Mesenchymal stem cell (in vitro differentiated cells and primary cell): ENCODE results near the gene TMEM126B.

Experiments used
- DNase-seq: peaks from one replicate; pipeline ENCODE4 v3.0.0-alpha.2; 2013
- H2AFZ ChIP-seq: one replicate; pipeline ENCODE4 v1.6.1; 2013; ENCODE audit warnings: low read depth, mild to moderate bottlenecking, control low read depth, inconsistent platforms, low read length, moderate library complexity
- H2AK5ac ChIP-seq: 2 replicates; pipeline ENCODE4 v1.6.1; 2013; ENCODE audit warnings: low read length, moderate library complexity, mild to moderate bottlenecking, inconsistent platforms; ENCODE audit not compliant: severe bottlenecking
- H2BK120ac ChIP-seq: one replicate; pipeline ENCODE4 v1.6.1; 2013; ENCODE audit warnings: low read depth, mild to moderate bottlenecking, inconsistent platforms, low read length, moderate library complexity
- H2BK12ac ChIP-seq, 2 experiments: one replicate each; pipeline ENCODE4 v1.6.1; 2013; ENCODE audit warnings: inconsistent platforms in 2 of 2, low read length in 2 of 2, mild to moderate bottlenecking in 2 of 2, moderate library complexity in 2 of 2, control low read depth in 1 of 2
- H2BK15ac ChIP-seq: one replicate; pipeline ENCODE4 v1.6.1; 2013; ENCODE audit warnings: mild to moderate bottlenecking, low read depth, inconsistent platforms; ENCODE audit not compliant: poor library complexity, severe bottlenecking
- H2BK5ac ChIP-seq: 2 replicates; pipeline ENCODE4 v1.6.1; 2013; ENCODE audit warnings: low read depth, mild to moderate bottlenecking, low read length, control low read depth, inconsistent platforms; ENCODE audit not compliant: poor library complexity, severe bottlenecking
- H3K14ac ChIP-seq, 2 experiments: one replicate each; pipeline ENCODE4 v1.6.1; 2013; ENCODE audit warnings: inconsistent platforms in 2 of 2, low read length in 2 of 2, control low read depth in 1 of 2, mild to moderate bottlenecking in 1 of 2, moderate library complexity in 1 of 2
- H3K18ac ChIP-seq, 2 experiments: one replicate each; pipeline ENCODE4 v1.6.1; 2013; ENCODE audit warnings: inconsistent platforms in 2 of 2, low read length in 2 of 2, control low read depth in 1 of 2, low read depth in 1 of 2, mild to moderate bottlenecking in 1 of 2
- H3K23ac ChIP-seq, 2 experiments: one replicate each; pipeline ENCODE4 v1.6.1; 2013; ENCODE audit warnings: inconsistent platforms in 2 of 2, low read length in 2 of 2, mild to moderate bottlenecking in 2 of 2, moderate library complexity in 2 of 2, control low read depth in 1 of 2
- H3K27ac ChIP-seq: 2 replicates; pipeline ENCODE4 v1.5.1; 2013; ENCODE audit warnings: mild to moderate bottlenecking, moderate library complexity, low read length, control low read depth, inconsistent platforms; ENCODE audit not compliant: poor library complexity, severe bottlenecking
- H3K27me3 ChIP-seq, 2 experiments: 2 replicates each; pipeline versions ENCODE4 v1.6.1 to v1.7.0; 2013; ENCODE audit warnings: low read length in 2 of 2, mild to moderate bottlenecking in 2 of 2, moderate library complexity in 2 of 2, control low read depth in 1 of 2, inconsistent platforms in 1 of 2; ENCODE audit not compliant: control insufficient read depth in 1 of 2, insufficient read depth in 1 of 2
- H3K36me3 ChIP-seq, 2 experiments: 2 replicates each; pipeline versions ENCODE4 v1.6.1 to v1.7.0; 2013; ENCODE audit warnings: low read length in 2 of 2, control low read depth in 1 of 2, inconsistent platforms in 1 of 2, low read depth in 1 of 2, mild to moderate bottlenecking in 1 of 2; ENCODE audit not compliant: insufficient read depth in 2 of 2, control insufficient read depth in 1 of 2
- H3K4ac ChIP-seq, 2 experiments: one replicate each; pipeline ENCODE4 v1.6.1; 2013; ENCODE audit warnings: inconsistent platforms in 2 of 2, low read length in 2 of 2, mild to moderate bottlenecking in 2 of 2, moderate library complexity in 2 of 2, control low read depth in 1 of 2, low read depth in 1 of 2
- H3K4me1 ChIP-seq: 2 replicates; pipeline ENCODE4 v1.6.1; 2013; ENCODE audit warnings: low read depth, low read length, control low read depth; ENCODE audit not compliant: control insufficient read depth, insufficient read depth
- H3K4me2 ChIP-seq: 2 replicates; pipeline ENCODE4 v1.6.1; 2013; ENCODE audit warnings: low read length, mild to moderate bottlenecking, inconsistent platforms; ENCODE audit not compliant: poor library complexity, severe bottlenecking
- H3K4me3 ChIP-seq, 2 experiments: 2 replicates each; pipeline versions ENCODE4 v1.5.1 to v1.7.0; 2013; ENCODE audit warnings: low read length in 2 of 2, mild to moderate bottlenecking in 2 of 2, control low read depth in 1 of 2, low read depth in 1 of 2; ENCODE audit not compliant: insufficient read depth in 1 of 2
- H3K79me1 ChIP-seq: replicated peaks from 2 replicates; pipeline ENCODE4 v1.6.1; 2013; ENCODE audit warnings: mild to moderate bottlenecking, control low read depth, low read length, inconsistent platforms; ENCODE audit not compliant: poor library complexity, severe bottlenecking
- H3K9ac ChIP-seq: 2 replicates; pipeline ENCODE4 v1.7.0; 2013; ENCODE audit warnings: mild to moderate bottlenecking, low read length, moderate library complexity
- H3K9me3 ChIP-seq: 2 replicates; pipeline ENCODE4 v1.7.0; 2013; ENCODE audit warnings: mild to moderate bottlenecking, low read length; ENCODE audit not compliant: control insufficient read depth
- H4K8ac ChIP-seq: one replicate; pipeline ENCODE4 v1.6.1; 2013; ENCODE audit warnings: inconsistent platforms, mild to moderate bottlenecking, low read length, moderate library complexity
- H4K91ac ChIP-seq: one replicate; pipeline ENCODE4 v1.6.1; 2013; ENCODE audit warnings: mild to moderate bottlenecking, low read length, inconsistent platforms
- WGBS: methylation state at CpG from one replicate; pipeline ENCODE4 v1.1.7; 2013; ENCODE audit warnings: mixed read lengths; 5-methylcytosine and 5-hydroxymethylcytosine counted together

TMEM126B gene

DNA sequence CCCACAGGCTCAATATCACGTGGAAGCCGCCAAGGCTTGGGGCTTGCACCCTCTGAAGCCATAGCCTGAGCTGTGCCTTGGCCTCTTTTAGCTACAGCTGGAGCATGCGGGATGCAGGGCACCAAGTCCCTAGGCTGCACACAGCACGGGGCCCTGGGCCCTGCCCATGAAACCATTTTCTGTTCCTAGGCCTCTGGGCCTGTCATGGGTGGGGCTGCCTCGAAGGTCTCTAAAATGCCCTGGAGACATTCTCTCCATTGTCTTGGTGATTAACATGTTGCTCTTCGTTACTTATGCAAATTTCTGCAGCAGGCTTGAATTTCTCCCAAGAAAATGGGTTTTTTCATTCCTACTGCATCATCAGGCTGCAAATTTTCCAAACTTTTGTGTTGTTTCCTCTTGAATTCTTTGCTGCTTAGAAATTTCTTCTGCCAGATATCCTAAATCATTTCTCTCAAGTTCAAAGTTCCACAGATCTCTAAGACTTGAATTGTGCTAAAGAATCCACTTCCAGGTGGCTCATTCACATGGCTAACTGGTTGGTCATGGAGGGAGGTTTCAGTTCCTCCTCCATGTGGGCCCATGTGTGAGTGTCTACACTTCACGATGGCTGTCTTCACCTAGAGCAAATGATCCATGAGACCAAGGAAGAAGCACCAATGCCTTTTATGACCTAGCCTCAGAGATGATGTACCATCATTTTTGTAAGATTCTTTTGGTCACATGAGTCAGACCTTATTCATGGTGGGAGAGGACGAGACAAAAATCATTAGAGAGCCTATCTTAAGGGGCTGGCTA, 43.9 kb downstream of the TMEM126B start:
- no peaks in the 10 kb centered on the region for H3K27me3 ChIP-seq
- no peaks in the 10 kb centered on the region for H3K36me3 ChIP-seq
- no peak overlapping the region for H2BK15ac ChIP-seq
- H2BK5ac ChIP-seq = no peak overlapping the region
- H3K4me2 ChIP-seq = no peak overlapping the region
- no peak overlapping the region for H2BK120ac ChIP-seq
- WGBS = 70% methylated on average over 8 of the region's 8 CpGs
- no peak overlapping the region for H4K91ac ChIP-seq
- no peak overlapping the region for H2AFZ ChIP-seq
- no peak overlapping the region for H2AK5ac ChIP-seq
- H3K9me3 ChIP-seq = peaks cover 7% of the 10 kb centered on the region
- no peak for DNase-seq
- no peaks in the 10 kb centered on the region for H3K4me1 ChIP-seq
- no peak overlapping the region for H3K23ac ChIP-seq
- no peak overlapping the region for H3K4ac ChIP-seq
- no peak overlapping the region for H3K9ac ChIP-seq
- no peak overlapping the region for H4K8ac ChIP-seq
- no peak overlapping the region for H3K27ac ChIP-seq
- H3K4me3 ChIP-seq = no peak overlapping the region
- H2BK12ac ChIP-seq = no peak overlapping the region
- H3K18ac ChIP-seq = no peak overlapping the region
- H3K14ac ChIP-seq = no peak overlapping the region
- no peaks in the 10 kb centered on the region for H3K79me1 ChIP-seq

DNA sequence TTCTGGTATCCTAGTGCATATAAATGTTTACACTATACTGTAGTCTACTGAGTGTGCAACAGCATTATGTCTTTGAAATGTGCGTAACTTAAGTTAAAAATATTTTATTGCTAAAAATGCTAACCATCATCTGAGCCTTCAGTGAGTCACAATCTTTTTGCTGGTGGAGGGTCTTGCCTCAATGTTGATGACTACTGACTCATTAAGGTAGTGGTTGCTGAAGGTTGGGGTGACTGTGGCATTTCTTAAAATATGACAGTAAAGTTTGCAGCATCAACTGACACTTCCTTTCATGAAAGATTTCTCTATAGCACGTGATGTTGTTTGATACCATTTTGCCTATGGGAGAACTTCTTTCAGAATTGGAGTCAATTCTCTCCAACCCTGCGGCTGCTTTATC, 45.0 kb downstream of the TMEM126B start:
- no peak for DNase-seq
- H3K4ac ChIP-seq = no peak overlapping the region

DNA sequence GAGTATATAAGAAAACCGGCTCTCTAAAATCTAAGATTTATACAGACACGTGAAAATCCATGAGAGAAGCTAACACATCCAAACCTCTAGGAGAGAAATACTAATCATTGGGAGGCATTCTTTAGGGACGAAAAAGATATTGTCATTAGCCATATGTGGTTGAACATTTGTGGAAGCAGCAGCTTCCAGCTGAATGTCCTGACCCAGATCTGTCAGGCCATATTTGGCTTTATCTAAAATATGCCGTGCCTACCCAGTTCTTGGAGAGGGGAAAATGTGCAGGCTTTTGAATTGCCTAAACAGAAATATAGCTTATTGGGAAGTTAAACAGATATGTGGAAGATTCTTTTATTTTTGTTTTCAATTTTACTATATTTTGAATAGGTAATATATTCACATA, 51.2 kb downstream of the TMEM126B start:
- H3K4me1 ChIP-seq = no peaks in the 10 kb centered on the region
- no peak for DNase-seq
- H2BK15ac ChIP-seq = no peak overlapping the region
- no peaks in the 10 kb centered on the region for H3K36me3 ChIP-seq
- no peak overlapping the region for H3K23ac ChIP-seq
- H3K27ac ChIP-seq = no peak overlapping the region
- no peak overlapping the region for H3K4ac ChIP-seq
- H4K8ac ChIP-seq = no peak overlapping the region
- no peaks in the 10 kb centered on the region for H3K9me3 ChIP-seq
- no peak overlapping the region for H3K9ac ChIP-seq
- no peak overlapping the region for H2AFZ ChIP-seq
- H3K14ac ChIP-seq = no peak overlapping the region
- no peak overlapping the region for H4K91ac ChIP-seq
- H3K18ac ChIP-seq = no peak overlapping the region
- H3K4me3 ChIP-seq = no peak overlapping the region
- H3K4me2 ChIP-seq = no peak overlapping the region
- no peak overlapping the region for H2AK5ac ChIP-seq
- H2BK120ac ChIP-seq = no peak overlapping the region
- H2BK5ac ChIP-seq = no peak overlapping the region
- no peaks in the 10 kb centered on the region for H3K79me1 ChIP-seq
- H2BK12ac ChIP-seq = no peak overlapping the region
- no peaks in the 10 kb centered on the region for H3K27me3 ChIP-seq
- WGBS = 89% methylated on average over 2 of the region's 4 CpGs

More for the DNA sequence above, 45.0 kb downstream of the TMEM126B start:
- Histone ChIP-seq H4K8ac (no peak overlapping the region), H3K9ac (no peak overlapping the region), H3K4me1 (no peaks in the 10 kb centered on the region), H2BK12ac (no peak overlapping the region), H2AK5ac (no peak overlapping the region), H3K4me2 (no peak overlapping the region), H3K27ac (no peak overlapping the region), H3K4me3 (no peak overlapping the region), H2AFZ (no peak overlapping the region), H2BK120ac (no peak overlapping the region), H3K23ac (no peak overlapping the region), H3K14ac (no peak overlapping the region), H3K27me3 (no peaks in the 10 kb centered on the region), H2BK15ac (no peak overlapping the region), H3K79me1 (no peaks in the 10 kb centered on the region), H3K9me3 (peaks cover 7% of the 10 kb centered on the region), H3K36me3 (no peaks in the 10 kb centered on the region), H4K91ac (no peak overlapping the region), H2BK5ac (no peak overlapping the region), H3K18ac (no peak overlapping the region)
- WGBS = 100% methylated on average over 3 of the region's 3 CpGs

DNA sequence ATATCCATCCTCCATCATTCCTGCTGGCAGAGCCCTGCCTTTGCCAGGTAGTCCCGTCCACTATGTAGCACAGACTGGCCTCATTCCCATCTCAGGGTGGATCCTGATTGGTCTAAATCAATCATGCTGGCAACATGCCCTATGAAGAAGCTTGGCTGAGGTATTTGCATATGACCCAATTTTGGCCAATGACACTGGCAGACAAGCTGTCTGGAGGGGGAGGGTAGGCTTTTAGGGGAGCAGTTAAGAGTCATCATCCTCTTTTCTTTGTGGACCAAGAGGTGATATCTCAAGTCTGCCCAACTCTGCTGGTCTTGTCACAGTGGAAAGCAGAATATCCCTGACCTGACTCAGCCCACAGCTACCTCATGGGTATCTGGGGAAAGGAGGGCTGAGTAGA, 52.5 kb downstream of the TMEM126B start:
- Histone ChIP-seq H3K4me3 (no peak overlapping the region), H3K18ac (no peak overlapping the region), H3K27ac (no peak overlapping the region), H3K79me1 (no peaks in the 10 kb centered on the region), H3K4me1 (no peaks in the 10 kb centered on the region), H2AFZ (no peak overlapping the region), H2AK5ac (no peak overlapping the region), H3K4ac (no peak overlapping the region), H2BK5ac (no peak overlapping the region), H3K36me3 (peaks cover 0 to 9% of the 10 kb centered on the region in 2 experiments), H3K27me3 (no peaks in the 10 kb centered on the region), H4K91ac (no peak overlapping the region), H2BK120ac (no peak overlapping the region), H3K23ac (no peak overlapping the region), H3K9ac (no peak overlapping the region), H3K14ac (no peak overlapping the region), H2BK15ac (no peak overlapping the region), H2BK12ac (no peak overlapping the region), H3K4me2 (no peak overlapping the region), H3K9me3 (no peaks in the 10 kb centered on the region), H4K8ac (no peak overlapping the region)
- DNase-seq = no peak
- 90% methylated on average over 1 of the region's 1 CpG for WGBS
